K562 treated with DMSO at 1 percent for 4 hours (cell line): ENCODE results near the gene BACH2. TPM values are rescaled to one million over a fixed set of nuclear protein-coding genes. Genes with fewer than 3 reads are reported as not detected.

Experiments
- total RNA-seq: library from RNA; unstranded; fragments of 300-600 nt; gene quantifications from 2 replicates; pipeline ENCODE4 v1.2.3, GENCODE V29; 2022; ENCODE audit not compliant: insufficient read depth

The BACH2 gene
- 2.0 and 2.5 TPM in 2 replicates for total RNA-seq

GRCh38 chr6:90296341-90297114 is at the start of gene BACH2:
Gene BACH2 (minus strand): TSS chr6:90296843. CDS start chr6:90008844, 287,999 bp downstream.

GRCh38 chr6:89894169-89894568 is 402.5 kb downstream of the BACH2 start, which contains the start of gene GJA10:
Gene GJA10 (plus strand): TSS chr6:89894469. CDS start chr6:89894469, 0 bp downstream.

